ENCODE results near the gene NDUFAF2.
"Not testable (repeated sequence)": the region's sequence is repeated elsewhere in the genome, so short reads cannot be mapped to it uniquely, and the experiment has no call there.

The NDUFAF2 gene

DNA sequence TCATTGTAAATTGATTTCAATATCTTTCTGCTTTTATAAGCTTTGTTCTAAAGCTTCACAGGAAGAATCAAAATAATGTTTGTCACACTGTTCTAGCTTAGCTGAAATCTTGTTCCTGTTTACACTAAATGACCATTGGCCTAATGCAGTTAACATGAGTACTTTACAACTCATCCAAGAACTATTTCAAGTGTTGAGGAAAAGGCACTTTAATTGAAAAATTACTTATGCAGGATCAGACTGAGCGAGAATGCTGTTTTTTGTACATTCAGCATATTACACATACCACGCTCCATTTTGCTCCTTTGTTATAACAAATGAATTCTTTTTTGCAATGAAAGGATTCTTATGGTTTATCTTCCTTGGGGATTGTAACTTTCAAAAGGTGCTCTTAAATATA lies 239.7 kb downstream of the NDUFAF2 start:
- DNase-seq = no peak

- DNase-seq = no peak
Observed at GRCh38 chr5:61186634-61187033, 241.6 kb downstream of the NDUFAF2 start.

DNA sequence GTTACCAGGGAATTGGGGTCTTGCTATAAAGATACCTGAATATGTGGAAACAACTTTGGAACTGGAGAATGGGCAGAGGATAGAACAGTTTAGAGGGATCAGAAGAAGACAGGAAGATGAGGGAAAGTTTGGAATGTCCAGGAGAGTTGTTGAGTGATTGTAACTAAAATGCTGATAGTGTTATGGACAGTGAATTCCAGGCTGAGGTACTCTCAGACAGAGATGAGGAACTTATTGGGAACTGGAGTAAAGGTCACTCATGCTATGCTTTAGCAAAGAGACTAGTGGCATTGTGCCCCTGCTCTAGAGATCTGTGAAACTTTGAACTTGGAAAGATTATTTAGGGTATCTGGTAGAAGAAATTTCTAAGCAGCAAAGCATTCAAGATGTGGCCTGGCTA lies 242.3 kb downstream of the NDUFAF2 start:
- DNase-seq = not testable (repeated sequence)

GRCh38 chr5:61187826-61188225 lies 242.8 kb downstream of the NDUFAF2 start:
- not testable (repeated sequence) for DNase-seq

GRCh38 chr5:61198606-61199005 lies 253.6 kb downstream of the NDUFAF2 start:
- no peak for DNase-seq

DNA sequence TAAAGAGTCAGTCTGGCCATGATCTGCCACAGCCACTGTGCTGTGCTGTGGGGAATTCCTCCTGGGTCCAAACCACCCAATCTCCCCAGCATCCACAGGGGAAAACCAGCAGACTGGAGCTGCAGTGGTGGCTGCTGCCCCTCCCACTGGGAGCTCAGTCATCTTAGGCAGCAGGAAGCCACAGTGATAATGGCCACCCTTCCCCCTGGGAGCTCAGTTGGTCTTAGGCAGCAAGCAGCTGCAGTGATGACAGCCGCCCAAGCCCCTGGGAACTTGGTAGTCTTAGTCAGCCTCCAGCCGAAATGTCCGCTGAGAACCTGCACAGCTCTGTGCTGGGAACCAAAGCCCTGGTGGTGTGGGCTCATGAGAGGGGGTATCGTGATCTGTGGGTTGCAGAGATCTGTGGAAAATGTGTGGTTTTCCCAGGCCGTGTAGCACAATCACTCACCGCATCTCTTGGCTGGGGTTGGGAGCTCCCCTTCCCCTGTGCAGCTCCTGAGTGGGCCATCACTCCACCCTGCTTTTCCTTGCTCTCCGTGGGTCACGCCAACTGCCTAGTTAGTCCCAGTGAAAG lies 255.7 kb downstream of the NDUFAF2 start:
- no peak for DNase-seq

DNA sequence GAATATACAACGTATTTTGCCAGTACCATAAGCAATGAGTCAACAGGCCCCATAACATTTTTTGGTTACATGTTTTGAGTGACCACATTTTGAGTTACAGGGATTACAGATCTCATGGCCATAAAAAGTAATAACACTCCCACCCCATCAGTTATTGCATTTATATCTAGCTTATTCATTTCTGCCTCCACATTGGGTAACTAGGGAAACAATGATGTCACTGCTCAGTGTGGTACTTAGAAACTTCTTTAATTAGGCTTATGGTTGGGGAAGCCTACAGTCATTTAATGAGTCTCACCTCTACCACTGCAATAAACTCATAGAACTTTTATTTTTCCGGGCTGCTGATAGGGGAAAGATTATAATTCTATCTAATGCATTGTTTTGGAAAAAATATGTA lies 257.2 kb downstream of the NDUFAF2 start:
- DNase-seq = no peak
